Stimulated activated CD8-positive, alpha-beta memory T cell treated with anti-CD3 and anti-CD28 coated beads, Interleukin-4, amount 100 ng/mL, for 48 hours (primary cell): Measurements from ENCODE around the gene HOXC6.

Experiments
- DNase-seq: peaks from one replicate; pipeline ENCODE4 v3.0.0-alpha.2; 2020

Gene HOXC6

DNA sequence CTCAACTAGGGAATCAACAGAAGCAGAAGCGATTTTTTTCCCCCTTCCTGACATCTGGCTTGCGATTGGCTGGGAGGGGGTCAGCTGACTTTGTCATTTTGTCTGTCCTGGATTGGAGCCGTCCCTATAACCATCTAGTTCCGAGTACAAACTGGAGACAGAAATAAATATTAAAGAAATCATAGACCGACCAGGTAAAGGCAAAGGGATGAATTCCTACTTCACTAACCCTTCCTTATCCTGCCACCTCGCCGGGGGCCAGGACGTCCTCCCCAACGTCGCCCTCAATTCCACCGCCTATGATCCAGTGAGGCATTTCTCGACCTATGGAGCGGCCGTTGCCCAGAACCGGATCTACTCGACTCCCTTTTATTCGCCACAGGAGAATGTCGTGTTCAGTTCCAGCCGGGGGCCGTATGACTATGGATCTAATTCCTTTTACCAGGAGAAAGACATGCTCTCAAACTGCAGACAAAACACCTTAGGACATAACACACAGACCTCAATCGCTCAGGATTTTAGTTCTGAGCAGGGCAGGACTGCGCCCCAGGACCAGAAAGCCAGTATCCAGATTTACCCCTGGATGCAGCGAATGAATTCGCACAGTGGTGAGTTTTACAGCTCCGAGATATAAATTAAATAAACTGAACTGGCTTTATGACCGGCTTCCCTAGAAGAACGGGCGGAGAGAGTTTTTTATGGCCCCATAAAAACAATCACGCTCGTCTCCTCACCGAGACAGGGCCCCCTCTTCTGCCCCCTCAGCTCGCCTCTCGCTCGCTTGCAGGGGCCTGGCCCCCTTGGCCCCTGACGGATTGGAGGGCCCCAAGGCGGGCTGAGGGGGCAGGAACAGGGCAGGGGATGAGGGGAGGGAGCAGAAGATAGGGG is at the start of gene HOXC6:
Gene HOXC6 (plus strand): TSS at position 127 of the 888 bp plus-strand sequence. CDS start 82 bp downstream, at position 209.
- DNase-seq = no peak

DNA sequence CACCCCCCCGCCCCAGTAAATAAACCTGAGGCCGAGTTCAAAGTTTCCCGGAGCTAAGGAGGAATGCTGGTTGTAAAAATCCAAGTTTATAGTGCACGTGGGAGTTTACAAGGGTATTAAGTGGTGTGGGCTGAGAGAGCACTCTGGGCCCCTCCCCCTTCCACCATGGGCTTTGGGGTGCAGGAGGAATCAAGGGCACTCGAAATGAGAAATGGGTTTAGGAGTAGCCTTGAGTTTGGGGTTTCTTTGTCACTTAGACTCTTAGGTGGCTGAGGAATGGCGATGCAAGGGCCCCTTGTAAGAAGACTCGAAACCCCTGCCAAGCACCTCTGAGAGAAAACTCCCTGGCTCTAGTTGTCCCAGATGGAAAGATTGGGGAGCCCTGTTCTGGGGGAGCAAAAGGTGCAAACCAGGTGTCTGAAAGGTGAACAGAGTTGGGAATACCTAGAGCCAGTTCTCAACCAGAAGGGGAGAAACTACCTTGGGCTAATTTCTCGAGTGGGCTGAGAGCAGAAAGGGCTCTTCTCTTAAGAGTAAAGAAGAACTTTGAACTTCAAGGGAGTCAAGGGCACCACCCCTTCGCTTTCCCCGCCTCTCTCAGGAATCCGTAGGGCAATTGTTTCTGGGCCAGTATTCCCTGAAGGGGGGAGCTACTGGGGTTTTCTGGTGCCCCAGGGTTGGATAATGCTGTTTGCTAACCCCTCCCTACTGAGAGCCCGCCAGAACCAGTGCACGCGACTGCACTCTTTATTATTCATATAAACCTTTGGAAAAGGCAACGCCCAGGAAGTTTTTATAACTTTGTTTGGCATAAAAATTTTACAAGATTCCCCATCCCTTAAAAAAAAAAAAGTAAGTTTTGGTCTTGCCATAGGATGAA is 49.5 kb upstream of the HOXC6 start:
- DNase-seq = no peak

GRCh38 chr12:53980104-53980801 is 48.0 kb upstream of the HOXC6 start:
- no peak for DNase-seq

GRCh38 chr12:53980802-53981496 is 47.3 kb upstream of the HOXC6 start:
- no peak for DNase-seq

- no peak for DNase-seq
These were observed 46.3 kb upstream of the HOXC6 start for GRCh38 chr12:53981634-53982565.

- DNase-seq = no peak
These were observed 45.3 kb upstream of the HOXC6 start for GRCh38 chr12:53982648-53983567.

GRCh38 chr12:53983568-53983949 is 44.7 kb upstream of the HOXC6 start:
- DNase-seq = no peak

- no peak for DNase-seq
These were observed 44.2 kb upstream of the HOXC6 start for GRCh38 chr12:53983950-53984572.

DNA sequence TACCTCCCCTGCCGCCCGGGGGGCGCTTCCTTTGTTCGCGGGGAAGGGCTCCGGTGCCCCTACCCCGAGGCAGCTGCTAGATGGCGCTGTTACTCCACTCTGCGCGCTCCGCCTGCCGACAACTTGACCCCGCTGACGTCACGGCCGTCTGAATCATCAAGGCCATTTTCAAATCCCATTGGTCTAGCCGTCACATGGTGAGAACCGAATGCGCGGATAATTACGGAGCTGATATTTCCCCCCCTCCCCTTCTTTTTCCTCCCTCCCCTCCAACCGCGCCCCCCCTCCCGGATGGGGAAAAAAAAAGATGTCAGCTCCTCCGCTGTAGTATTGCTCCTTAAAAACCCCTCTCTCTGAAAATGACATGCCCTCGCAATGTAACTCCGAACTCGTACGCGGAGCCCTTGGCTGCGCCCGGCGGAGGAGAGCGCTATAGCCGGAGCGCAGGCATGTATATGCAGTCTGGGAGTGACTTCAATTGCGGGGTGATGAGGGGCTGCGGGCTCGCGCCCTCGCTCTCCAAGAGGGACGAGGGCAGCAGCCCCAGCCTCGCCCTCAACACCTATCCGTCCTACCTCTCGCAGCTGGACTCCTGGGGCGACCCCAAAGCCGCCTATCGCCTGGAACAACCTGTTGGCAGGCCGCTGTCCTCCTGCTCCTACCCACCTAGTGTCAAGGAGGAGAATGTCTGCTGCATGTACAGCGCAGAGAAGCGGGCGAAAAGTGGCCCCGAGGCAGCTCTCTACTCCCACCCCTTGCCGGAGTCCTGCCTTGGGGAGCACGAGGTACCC is 43.1 kb upstream of the HOXC6 start, which contains the start of gene HOXC10:
Gene HOXC10 (plus strand): TSS at position 246 of the 791 bp plus-strand sequence. CDS start 114 bp downstream, at position 360.
- peak; percentile 96 for DNase-seq

DNA sequence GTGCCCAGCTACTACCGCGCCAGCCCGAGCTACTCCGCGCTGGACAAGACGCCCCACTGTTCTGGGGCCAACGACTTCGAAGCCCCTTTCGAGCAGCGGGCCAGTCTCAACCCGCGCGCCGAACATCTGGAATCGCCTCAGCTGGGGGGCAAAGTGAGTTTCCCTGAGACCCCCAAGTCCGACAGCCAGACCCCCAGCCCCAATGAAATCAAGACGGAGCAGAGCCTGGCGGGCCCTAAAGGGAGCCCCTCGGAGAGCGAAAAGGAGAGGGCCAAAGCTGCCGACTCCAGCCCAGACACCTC is 42.6 kb upstream of the HOXC6 start:
- no peak for DNase-seq

DNA sequence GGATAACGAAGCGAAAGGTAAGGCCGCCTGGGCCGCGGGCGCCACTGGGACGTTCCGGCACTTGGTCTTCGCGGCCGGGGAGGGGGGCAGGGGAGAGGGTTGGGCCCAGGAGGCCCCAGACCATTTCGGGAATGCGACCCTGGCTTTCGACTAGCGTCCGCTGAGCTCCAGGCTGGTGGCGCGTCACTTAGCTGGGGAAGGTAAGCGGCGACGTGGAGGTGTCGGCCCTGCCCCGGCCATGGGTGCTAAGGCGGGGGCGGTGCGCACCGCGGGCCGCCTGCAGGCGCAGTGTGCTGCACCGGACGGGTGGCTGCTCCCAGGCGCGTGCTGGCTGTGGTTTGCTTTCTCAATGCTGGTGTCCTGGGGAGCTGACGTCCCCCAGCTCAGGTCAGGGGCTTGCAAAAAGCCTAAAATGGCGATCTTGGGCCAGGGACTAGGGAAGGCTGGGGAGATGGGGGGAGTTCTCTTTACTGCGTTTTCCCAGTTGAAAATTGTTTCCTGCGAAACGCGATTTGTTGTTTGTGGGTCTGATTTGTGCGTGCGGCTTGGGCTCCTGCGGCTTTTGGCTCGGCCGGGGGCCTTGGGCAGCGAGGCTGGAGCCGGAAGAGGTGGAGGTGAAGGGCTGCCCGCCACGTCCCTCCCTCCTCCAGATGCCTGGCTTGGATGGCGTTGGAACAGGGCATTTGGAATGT is 42.1 kb upstream of the HOXC6 start:
- DNase-seq = no peak

DNA sequence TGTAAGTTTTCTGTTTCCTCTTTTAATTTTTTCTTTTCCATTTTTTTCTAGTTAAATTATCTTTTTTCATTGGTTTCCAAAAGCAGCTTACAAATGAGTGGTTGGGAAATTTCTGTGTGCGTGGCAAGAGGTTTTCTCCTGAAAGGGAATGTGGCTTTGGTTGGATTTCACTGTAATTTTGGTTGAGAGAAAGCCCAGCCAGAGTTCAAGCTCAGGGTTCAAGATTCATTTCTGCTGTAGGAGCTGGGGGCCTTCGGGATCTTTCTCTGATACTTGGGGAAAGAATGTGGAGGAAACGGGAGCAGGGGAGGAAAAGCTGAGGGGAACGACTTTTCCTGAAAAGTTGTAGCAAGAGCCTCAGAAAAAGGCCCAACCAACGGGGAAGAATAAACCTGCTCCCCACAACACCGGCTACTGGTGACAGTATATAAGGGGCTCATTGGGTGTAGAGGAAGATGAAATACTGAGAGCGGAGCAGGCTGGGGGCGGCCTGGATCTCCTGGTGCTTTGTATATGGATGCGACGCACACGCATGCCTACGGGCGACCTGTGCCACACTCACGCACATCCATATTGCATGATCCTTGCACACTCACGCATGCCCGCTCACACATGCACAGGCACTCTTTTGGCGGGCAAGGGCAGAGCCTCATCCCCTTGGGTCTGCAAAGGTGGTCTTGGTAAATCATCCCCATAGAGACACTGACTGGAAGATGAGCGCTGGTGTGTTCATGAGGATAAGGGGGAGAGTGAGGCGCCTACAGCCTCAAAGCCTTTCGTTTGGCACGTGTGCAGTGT is 41.4 kb upstream of the HOXC6 start:
- no peak for DNase-seq

GRCh38 chr12:53987787-53988230 is 40.4 kb upstream of the HOXC6 start:
- DNase-seq = no peak

GRCh38 chr12:53988541-53989226 is 39.6 kb upstream of the HOXC6 start:
- DNase-seq = no peak

DNA sequence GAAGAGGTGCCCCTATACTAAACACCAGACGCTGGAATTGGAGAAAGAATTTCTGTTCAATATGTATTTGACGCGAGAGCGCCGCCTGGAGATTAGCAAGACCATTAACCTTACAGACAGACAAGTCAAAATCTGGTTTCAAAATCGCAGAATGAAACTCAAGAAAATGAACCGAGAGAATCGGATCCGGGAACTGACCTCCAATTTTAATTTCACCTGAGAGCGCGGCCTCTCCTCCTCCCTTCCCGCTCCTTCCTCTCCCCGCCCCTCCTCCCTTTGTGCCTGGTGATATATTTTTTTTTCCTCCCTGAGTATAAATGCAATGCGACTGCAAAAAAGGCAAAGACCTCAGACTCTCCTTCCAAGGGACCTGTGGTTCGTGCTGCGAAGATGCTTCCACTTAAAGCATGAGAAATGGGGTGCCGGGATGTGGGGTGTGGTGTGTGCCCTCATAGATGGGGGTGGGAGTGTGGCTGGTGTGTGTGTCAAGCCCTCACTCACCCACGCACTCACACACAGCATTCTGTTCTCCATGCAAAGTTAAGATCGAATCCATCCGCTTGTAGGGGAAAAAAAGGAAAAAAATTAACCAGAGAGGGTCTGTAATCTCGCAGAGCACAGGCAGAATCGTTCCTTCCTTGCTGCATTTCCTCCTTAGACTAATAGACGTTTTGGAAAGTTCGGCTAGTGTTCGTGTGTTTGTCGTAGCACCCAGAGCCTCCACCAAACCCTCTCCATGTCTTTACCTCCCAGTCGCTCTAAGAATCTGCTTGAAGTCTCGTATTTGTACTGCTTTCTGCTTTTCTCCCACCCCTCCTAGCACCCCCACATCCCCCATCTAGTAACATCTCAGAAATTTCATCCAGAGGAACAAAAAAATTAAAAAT is 38.8 kb upstream of the HOXC6 start:
- DNase-seq = no peak
